Fibroblast of upper back skin (primary cell): Measurements from ENCODE around the gene ZNF407.
"Not testable (repeated sequence)": the region's sequence is repeated elsewhere in the genome, so short reads cannot be mapped to it uniquely, and the experiment has no call there.

Experiments used
- DNase-seq: peaks from one replicate; pipeline ENCODE4 v3.0.0-alpha.2; 2013

Gene ZNF407

GRCh38 chr18:74944676-74945075, 347.0 kb downstream of the ZNF407 start:
- no peak for DNase-seq

- peak; percentile 19 for DNase-seq
Observed at GRCh38 chr18:74945774-74946545, 348.3 kb downstream of the ZNF407 start.

- no peak for DNase-seq
Observed at GRCh38 chr18:74946646-74947375, 349.1 kb downstream of the ZNF407 start.

GRCh38 chr18:74947417-74947816, 349.7 kb downstream of the ZNF407 start:
- no peak for DNase-seq

- DNase-seq = no peak
Observed at GRCh38 chr18:74947875-74948274, 350.2 kb downstream of the ZNF407 start.

- no peak for DNase-seq
Observed at GRCh38 chr18:74949611-74950010, 351.9 kb downstream of the ZNF407 start.

GRCh38 chr18:74950479-74950878, 352.8 kb downstream of the ZNF407 start:
- DNase-seq = no peak

GRCh38 chr18:74951165-74951760, 353.6 kb downstream of the ZNF407 start:
- peak; percentile 58 for DNase-seq

GRCh38 chr18:74957588-74958224, 360.0 kb downstream of the ZNF407 start:
- DNase-seq = no peak

GRCh38 chr18:74959216-74959615, 361.5 kb downstream of the ZNF407 start:
- no peak for DNase-seq

- no peak for DNase-seq
Observed at GRCh38 chr18:74961596-74961995, 363.9 kb downstream of the ZNF407 start.

- peak; percentile 53 for DNase-seq
Observed at GRCh38 chr18:74963820-74964446, 366.3 kb downstream of the ZNF407 start.

- DNase-seq = no peak
Observed at GRCh38 chr18:74965682-74966081, 368.0 kb downstream of the ZNF407 start.

- no peak for DNase-seq
Observed at GRCh38 chr18:74967438-74967837, 369.8 kb downstream of the ZNF407 start.

GRCh38 chr18:74967979-74968378, 370.3 kb downstream of the ZNF407 start:
- no peak for DNase-seq

- DNase-seq = peak; percentile 21
Observed at GRCh38 chr18:74971358-74971757, 373.7 kb downstream of the ZNF407 start.

- not testable (repeated sequence) for DNase-seq
Observed at GRCh38 chr18:74971776-74972175, 374.1 kb downstream of the ZNF407 start.

- no peak for DNase-seq
Observed at GRCh38 chr18:74972354-74972753, 374.7 kb downstream of the ZNF407 start.

- no peak for DNase-seq
Observed at GRCh38 chr18:74975001-74975400, 377.3 kb downstream of the ZNF407 start.

- DNase-seq = no peak
Observed at GRCh38 chr18:74976331-74976909, 378.8 kb downstream of the ZNF407 start.

- no peak for DNase-seq
Observed at GRCh38 chr18:74977041-74977440, 379.4 kb downstream of the ZNF407 start.

GRCh38 chr18:74980669-74981068, 383.0 kb downstream of the ZNF407 start:
- no peak for DNase-seq

- no peak for DNase-seq
Observed at GRCh38 chr18:74981476-74981875, 383.8 kb downstream of the ZNF407 start.
